Duodenal mucosa (tissue), 2 donors: ENCODE measurements around the gene VSTM2L.

ENCODE experiments used
- H3K27ac ChIP-seq: one replicate; pipeline ENCODE4 v1.7.0; 2013; ENCODE audit warnings: low read depth, low read length
- H3K27me3 ChIP-seq, 2 donors: one replicate each; pipeline ENCODE4 v1.7.0; 2013; ENCODE audit warnings: low read length in 2 of 2, control low read depth in 1 of 2; ENCODE audit not compliant: insufficient read depth in 2 of 2, control insufficient read depth in 1 of 2
- H3K36me3 ChIP-seq, 2 donors: one replicate each; pipeline ENCODE4 v1.7.0; 2013; ENCODE audit warnings: low read length in 2 of 2, control low read depth in 1 of 2; ENCODE audit not compliant: insufficient read depth in 2 of 2, control insufficient read depth in 1 of 2
- H3K4me1 ChIP-seq, 2 donors: one replicate each; pipeline ENCODE4 v1.7.0; 2013; ENCODE audit warnings: low read length in 2 of 2, control low read depth in 1 of 2; ENCODE audit not compliant: insufficient read depth in 2 of 2, control insufficient read depth in 1 of 2
- H3K4me3 ChIP-seq, 2 donors: one replicate each; pipeline ENCODE4 v1.7.0; 2013; ENCODE audit warnings: low read length in 2 of 2, low read depth in 1 of 2
- H3K9ac ChIP-seq, 2 donors: one replicate each; pipeline ENCODE4 v1.7.0; 2013; ENCODE audit warnings: low read length in 2 of 2, low read depth in 1 of 2
- H3K9me3 ChIP-seq, 2 donors: one replicate each; pipeline ENCODE4 v1.7.0; 2013; ENCODE audit warnings: low read length in 2 of 2, control low read depth in 1 of 2; ENCODE audit not compliant: control insufficient read depth in 1 of 2

VSTM2L gene

GRCh38 chr20:37929683-37930014, 26.7 kb downstream of the VSTM2L start:
- Histone ChIP-seq H3K4me3 (no peak overlapping the region), H3K9ac (no peak overlapping the region), H3K36me3 (no peaks in the 10 kb centered on the region), H3K9me3 (no peaks in the 10 kb centered on the region), H3K27ac (no peak overlapping the region), H3K4me1 (no peaks in the 10 kb centered on the region), H3K27me3 (peaks cover 0 to 4% of the 10 kb centered on the region in 2 donors)

DNA sequence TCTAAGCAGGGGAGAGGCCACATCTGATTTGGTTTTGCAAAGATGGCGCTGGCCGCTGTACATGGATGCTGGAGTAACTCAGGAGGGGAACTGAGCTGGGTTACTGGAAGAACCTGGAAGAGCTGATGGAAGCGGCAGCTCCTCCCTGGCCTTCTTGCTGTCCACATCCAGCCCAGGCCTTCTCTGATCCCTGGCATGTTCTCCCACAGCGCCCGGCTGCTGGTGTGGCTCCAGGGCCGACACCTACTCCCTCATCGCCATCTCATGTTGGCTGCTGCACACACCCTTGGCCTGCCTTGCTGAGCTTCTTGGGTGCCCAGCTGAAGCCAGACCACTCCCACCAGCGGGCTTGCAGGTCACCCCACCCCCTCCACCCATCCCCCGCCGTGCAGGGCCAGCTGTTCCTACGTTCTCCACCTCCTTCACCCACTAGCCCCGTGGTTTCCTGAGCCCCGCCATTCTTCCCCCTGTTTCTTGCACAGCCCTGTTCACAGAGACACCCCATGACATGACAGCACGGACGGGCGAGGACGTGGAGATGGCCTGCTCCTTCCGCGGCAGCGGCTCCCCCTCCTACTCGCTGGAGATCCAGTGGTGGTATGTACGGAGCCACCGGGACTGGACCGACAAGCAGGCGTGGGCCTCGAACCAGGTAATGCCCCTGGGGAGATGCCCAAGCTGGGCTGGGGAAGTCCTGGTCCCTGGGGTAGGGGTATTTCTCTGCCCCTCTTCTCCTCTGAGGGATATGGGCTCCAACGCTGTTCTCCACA, 28.4 kb downstream of the VSTM2L start:
- Histone ChIP-seq H3K9me3 (no peaks in the 10 kb centered on the region), H3K36me3 (no peaks in the 10 kb centered on the region), H3K4me3 (no peak overlapping the region), H3K4me1 (no peaks in the 10 kb centered on the region), H3K27ac (no peak overlapping the region), H3K9ac (no peak overlapping the region), H3K27me3 (peaks cover 0 to 4% of the 10 kb centered on the region in 2 donors)

DNA sequence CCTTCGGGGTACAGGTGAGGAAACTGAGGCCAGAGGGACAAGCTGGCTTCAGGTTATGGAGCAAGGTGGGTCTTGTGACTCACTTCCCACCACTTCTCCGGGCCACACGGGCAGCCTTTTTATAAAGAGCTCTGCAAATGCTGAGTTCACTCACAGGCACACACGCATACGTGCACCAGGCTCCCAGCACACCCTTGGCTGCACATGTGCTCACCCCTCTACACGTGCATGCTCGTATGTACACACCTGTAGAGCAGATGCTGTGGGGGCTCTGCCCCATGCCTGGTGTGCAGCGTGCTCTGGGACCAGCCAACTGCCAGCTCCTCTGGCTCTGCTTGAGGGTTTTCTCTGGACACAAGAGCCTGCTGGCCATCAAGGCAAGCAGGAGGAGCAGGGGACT, 29.1 kb downstream of the VSTM2L start:
- Histone ChIP-seq H3K36me3 (no peaks in the 10 kb centered on the region), H3K27me3 (peaks cover 0 to 4% of the 10 kb centered on the region in 2 donors), H3K9me3 (no peaks in the 10 kb centered on the region), H3K9ac (no peak overlapping the region), H3K4me3 (no peak overlapping the region), H3K27ac (no peak overlapping the region), H3K4me1 (no peaks in the 10 kb centered on the region)

DNA sequence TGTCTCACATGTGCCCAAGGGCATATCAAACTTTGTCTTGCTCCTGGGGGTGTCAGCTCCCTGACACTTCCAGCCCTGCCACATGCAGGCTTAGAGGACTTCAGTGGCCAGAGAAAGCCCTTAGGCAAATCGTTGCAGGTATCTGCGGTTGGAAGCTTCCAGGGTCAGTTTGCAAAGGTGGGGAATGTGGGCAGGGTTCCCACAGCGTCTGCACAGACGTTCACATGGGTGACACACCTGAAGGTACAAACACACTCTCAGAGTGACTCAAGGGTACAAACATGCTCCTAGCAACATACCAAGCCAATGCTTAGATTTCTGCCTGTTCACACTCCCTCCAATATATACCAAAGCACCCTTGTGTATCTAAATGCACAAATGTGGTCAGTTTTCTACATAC, 30.0 kb downstream of the VSTM2L start:
- H3K27ac ChIP-seq, result no peak overlapping the region
- H3K36me3 ChIP-seq, result no peaks in the 10 kb centered on the region
- H3K27me3 ChIP-seq, result peaks cover 0 to 4% of the 10 kb centered on the region in 2 donors
- H3K4me3 ChIP-seq, result no peak overlapping the region
- H3K4me1 ChIP-seq, result no peaks in the 10 kb centered on the region
- H3K9ac ChIP-seq, result no peak overlapping the region
- no peaks in the 10 kb centered on the region for H3K9me3 ChIP-seq

DNA sequence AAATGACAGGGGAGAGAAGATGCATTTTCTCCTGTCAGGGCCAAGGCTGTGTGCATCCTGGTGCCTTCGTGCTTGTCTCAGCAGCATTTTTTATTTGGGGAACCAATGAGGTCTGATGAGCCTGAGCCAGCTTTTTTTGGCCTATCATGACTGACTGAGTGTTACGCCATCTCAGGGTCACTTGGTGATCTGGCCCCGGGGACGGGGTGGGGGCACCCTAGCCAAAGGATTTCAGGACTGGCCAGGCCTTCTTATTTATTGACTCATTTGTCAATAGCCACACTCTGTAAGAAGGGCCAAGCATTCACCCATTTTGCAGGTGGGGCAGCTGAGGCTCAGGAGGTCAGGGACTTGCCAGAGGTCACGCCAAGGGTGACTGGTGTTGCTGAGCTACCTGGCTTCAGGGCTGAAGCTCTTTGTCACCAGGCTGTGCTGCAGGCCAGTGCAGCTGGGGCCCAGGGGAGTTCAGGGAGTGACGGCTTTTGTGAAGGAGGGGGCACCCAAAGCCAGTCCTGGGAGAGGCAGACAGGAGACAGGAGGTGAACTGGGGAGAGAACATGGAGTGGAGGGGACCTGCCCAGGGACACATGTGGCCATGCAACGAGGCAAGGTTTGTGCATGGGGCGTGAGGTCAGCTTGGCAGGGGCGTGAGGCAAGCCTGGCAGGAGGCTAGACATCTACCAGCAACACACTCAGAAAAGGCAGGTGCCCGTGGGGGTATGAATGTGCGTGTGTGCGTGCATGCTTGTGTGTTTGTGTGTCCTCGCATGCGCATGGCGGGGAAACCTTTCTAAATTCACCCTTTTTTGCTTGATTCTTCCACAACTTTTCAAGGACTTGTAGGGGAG, 31.1 kb downstream of the VSTM2L start:
- H3K9ac ChIP-seq, result no peak overlapping the region
- H3K27ac ChIP-seq, result no peak overlapping the region
- H3K4me1 ChIP-seq, result no peaks in the 10 kb centered on the region
- H3K27me3 ChIP-seq, result peaks cover 0 to 4% of the 10 kb centered on the region in 2 donors
- H3K36me3 ChIP-seq, result no peaks in the 10 kb centered on the region
- H3K4me3 ChIP-seq, result no peak overlapping the region
- H3K9me3 ChIP-seq, result no peaks in the 10 kb centered on the region

- H3K27ac ChIP-seq, result no peak overlapping the region
- H3K4me1 ChIP-seq, result no peaks in the 10 kb centered on the region
- H3K4me3 ChIP-seq, result no peak overlapping the region
- H3K9ac ChIP-seq, result no peak overlapping the region
- no peaks in the 10 kb centered on the region for H3K27me3 ChIP-seq
- H3K9me3 ChIP-seq, result no peaks in the 10 kb centered on the region
- H3K36me3 ChIP-seq, result no peaks in the 10 kb centered on the region
Measured at GRCh38 chr20:37934634-37935375, 31.9 kb downstream of the VSTM2L start.

GRCh38 chr20:37935435-37935834, 32.5 kb downstream of the VSTM2L start:
- Histone ChIP-seq H3K4me3 (no peak overlapping the region), H3K4me1 (no peaks in the 10 kb centered on the region), H3K36me3 (no peaks in the 10 kb centered on the region), H3K9ac (no peak overlapping the region), H3K27me3 (no peaks in the 10 kb centered on the region), H3K27ac (no peak overlapping the region), H3K9me3 (no peaks in the 10 kb centered on the region)

DNA sequence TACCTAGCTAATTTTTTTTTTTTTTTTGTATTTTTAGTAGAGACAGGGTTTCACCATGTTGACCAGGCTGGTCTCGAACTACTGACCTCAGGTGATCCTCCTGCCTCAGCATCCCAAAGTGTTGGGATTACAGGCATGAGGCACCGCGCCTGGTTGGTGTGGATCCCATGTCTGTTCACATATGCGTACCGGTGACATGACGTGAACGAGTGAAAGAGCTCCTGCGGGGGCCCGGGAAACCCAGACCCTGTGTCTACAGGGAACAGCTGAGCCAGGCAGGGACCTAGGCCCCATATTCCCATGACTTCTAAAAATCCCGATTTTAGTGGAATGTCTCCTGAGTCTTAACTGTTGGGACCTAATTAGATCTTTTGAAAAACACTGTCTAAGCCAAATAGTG, 33.1 kb downstream of the VSTM2L start:
- Histone ChIP-seq H3K9ac (no peak overlapping the region), H3K36me3 (no peaks in the 10 kb centered on the region), H3K9me3 (no peaks in the 10 kb centered on the region), H3K4me1 (no peaks in the 10 kb centered on the region), H3K27me3 (no peaks in the 10 kb centered on the region), H3K4me3 (no peak overlapping the region), H3K27ac (no peak overlapping the region)

DNA sequence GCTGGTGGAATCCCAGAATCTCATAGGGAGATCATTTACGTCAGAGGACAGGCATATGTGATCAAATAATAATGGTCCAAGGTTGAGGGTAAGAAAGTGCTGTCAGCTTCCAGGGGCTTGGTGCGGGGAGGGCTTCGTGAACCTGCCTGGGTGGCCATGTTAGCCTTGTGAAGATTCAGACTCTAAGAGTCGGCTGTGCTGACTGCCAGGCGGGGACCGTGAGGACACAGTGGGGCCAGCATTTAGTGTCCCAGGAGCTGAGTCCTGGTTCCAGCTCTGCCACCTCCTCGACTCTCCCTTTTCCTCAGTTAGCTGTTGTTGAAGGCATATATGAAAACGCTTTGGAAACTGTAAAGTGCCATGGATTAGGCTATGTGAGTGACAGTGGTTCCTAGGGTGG, 33.5 kb downstream of the VSTM2L start:
- H3K27me3 ChIP-seq, result no peaks in the 10 kb centered on the region
- no peaks in the 10 kb centered on the region for H3K36me3 ChIP-seq
- H3K4me1 ChIP-seq, result no peaks in the 10 kb centered on the region
- H3K9me3 ChIP-seq, result no peaks in the 10 kb centered on the region
- H3K4me3 ChIP-seq, result no peak overlapping the region
- H3K9ac ChIP-seq, result no peak overlapping the region
- no peak overlapping the region for H3K27ac ChIP-seq

GRCh38 chr20:37937686-37938085, 34.8 kb downstream of the VSTM2L start:
- H3K27me3 ChIP-seq, result no peaks in the 10 kb centered on the region

More at GRCh38 chr20:37937686-37938085, 34.8 kb downstream of the VSTM2L start:
- Histone ChIP-seq H3K36me3 (no peaks in the 10 kb centered on the region), H3K4me1 (no peaks in the 10 kb centered on the region), H3K4me3 (no peak overlapping the region), H3K9me3 (no peaks in the 10 kb centered on the region), H3K27ac (no peak overlapping the region), H3K9ac (no peak overlapping the region)
